H9 (cell line): ENCODE results near the gene MYOM3. TPM values are rescaled to one million over a fixed set of nuclear protein-coding genes. Genes with fewer than 3 reads are reported as not detected.

Source experiments
- DNase-seq: peaks from one replicate; pipeline ENCODE4 v3.0.0-alpha.2; 2017
- H2AFZ ChIP-seq: one replicate; pipeline ENCODE4 v1.6.1; 2013; ENCODE audit warnings: mild to moderate bottlenecking, low read length, control low read depth, moderate library complexity
- H2AK5ac ChIP-seq: 2 replicates; pipeline ENCODE4 v1.6.1; 2013; ENCODE audit warnings: low read length, control low read depth, mixed read lengths; ENCODE audit not compliant: insufficient read length
- H2BK120ac ChIP-seq: one replicate; pipeline ENCODE4 v1.6.1; 2013; ENCODE audit warnings: low read depth, mild to moderate bottlenecking, low read length, control low read depth, inconsistent platforms; ENCODE audit not compliant: poor library complexity, severe bottlenecking
- H2BK12ac ChIP-seq: 2 replicates; pipeline ENCODE4 v1.6.1; 2013; ENCODE audit warnings: low read length, control low read depth, mixed read lengths, low read depth; ENCODE audit not compliant: insufficient read length
- H2BK15ac ChIP-seq: 2 replicates; pipeline ENCODE4 v1.6.1; 2013; ENCODE audit warnings: low read depth, low read length, control low read depth
- H2BK20ac ChIP-seq: one replicate; pipeline ENCODE4 v1.6.1; 2013; ENCODE audit warnings: low read depth, mild to moderate bottlenecking, low read length, control low read depth, inconsistent platforms; ENCODE audit not compliant: poor library complexity, severe bottlenecking
- H2BK5ac ChIP-seq: 2 replicates; pipeline ENCODE4 v1.6.1; 2013; ENCODE audit warnings: low read length, control low read depth, mixed read lengths; ENCODE audit not compliant: insufficient read length
- H3K14ac ChIP-seq: 2 replicates; pipeline ENCODE4 v1.6.1; 2013; ENCODE audit warnings: low read length, control low read depth; ENCODE audit not compliant: insufficient read depth
- H3K18ac ChIP-seq: 2 replicates; pipeline ENCODE4 v1.6.1; 2013; ENCODE audit warnings: low read depth, mild to moderate bottlenecking, mixed read lengths, low read length, control low read depth; ENCODE audit not compliant: insufficient read length
- H3K23ac ChIP-seq: 2 replicates; pipeline ENCODE4 v1.6.1; 2013; ENCODE audit warnings: low read length, control low read depth, mixed read lengths, low read depth; ENCODE audit not compliant: insufficient read length
- H3K23me2 ChIP-seq: 2 replicates; pipeline ENCODE4 v1.6.1; 2013; ENCODE audit warnings: low read depth, mild to moderate bottlenecking, mixed read lengths, low read length, control low read depth; ENCODE audit not compliant: insufficient read length, poor library complexity, severe bottlenecking
- H3K27ac ChIP-seq: 2 replicates; pipeline ENCODE4 v1.5.1; 2013; ENCODE audit warnings: low read length, control low read depth, mixed read lengths, low read depth; ENCODE audit not compliant: insufficient read length
- H3K27me3 ChIP-seq: 2 replicates; pipeline ENCODE4 v1.6.1; 2013; ENCODE audit warnings: low read length, control low read depth, inconsistent platforms; ENCODE audit not compliant: insufficient read depth
- H3K4ac ChIP-seq: 2 replicates; pipeline ENCODE4 v1.6.1; 2013; ENCODE audit warnings: low read depth, mild to moderate bottlenecking, control low read depth, inconsistent platforms, low read length, moderate library complexity
- H3K4me1 ChIP-seq: 2 replicates; pipeline ENCODE4 v1.6.1; 2013; ENCODE audit warnings: low read length, control low read depth, inconsistent platforms; ENCODE audit not compliant: insufficient read depth
- H3K4me2 ChIP-seq: 2 replicates; pipeline ENCODE4 v1.6.1; 2013; ENCODE audit warnings: low read length, control low read depth, mixed read lengths; ENCODE audit not compliant: insufficient read length, insufficient read depth
- H3K56ac ChIP-seq: 2 replicates; pipeline ENCODE4 v1.6.1; 2013; ENCODE audit warnings: low read depth, mild to moderate bottlenecking, mixed read lengths, low read length, control low read depth; ENCODE audit not compliant: insufficient read length
- H3K79me1 ChIP-seq: 2 replicates; pipeline ENCODE4 v1.6.1; 2013; ENCODE audit warnings: low read depth, mild to moderate bottlenecking, moderate library complexity, low read length, control low read depth, inconsistent platforms; ENCODE audit not compliant: insufficient read depth, poor library complexity, severe bottlenecking
- H3K79me2 ChIP-seq: 2 replicates; pipeline ENCODE4 v1.6.1; 2013; ENCODE audit warnings: low read length, control low read depth, inconsistent platforms; ENCODE audit not compliant: insufficient read depth
- H3K9ac ChIP-seq: 2 replicates; pipeline ENCODE4 v1.6.1; 2013; ENCODE audit warnings: low read length, control low read depth, mixed read lengths; ENCODE audit not compliant: insufficient read length; ENCODE audit errors: extremely low read depth
- H3K9me3 ChIP-seq: one replicate; pipeline ENCODE4 v1.6.1; 2013; ENCODE audit warnings: low read depth, low read length, inconsistent platforms; ENCODE audit not compliant: control insufficient read depth
- H3T11ph ChIP-seq: one replicate; pipeline ENCODE4 v1.6.1; 2013; ENCODE audit warnings: mild to moderate bottlenecking, low read length, control low read depth, inconsistent platforms
- H4K20me1 ChIP-seq: one replicate; pipeline ENCODE4 v1.6.1; 2013; ENCODE audit not compliant: control insufficient read depth, insufficient read length, insufficient read depth
- H4K5ac ChIP-seq: 2 replicates; pipeline ENCODE4 v1.6.1; 2013; ENCODE audit warnings: low read depth, mild to moderate bottlenecking, mixed read lengths, low read length, control low read depth; ENCODE audit not compliant: insufficient read length
- H4K8ac ChIP-seq: replicated peaks from 2 replicates; pipeline ENCODE4 v1.6.1; 2013; ENCODE audit warnings: low read length, control low read depth, mixed read lengths, low read depth; ENCODE audit not compliant: insufficient read length
- H4K91ac ChIP-seq: 2 replicates; pipeline ENCODE4 v1.6.1; 2013; ENCODE audit warnings: low read depth, mild to moderate bottlenecking, moderate library complexity, mixed read lengths, low read length, control low read depth; ENCODE audit not compliant: insufficient read length
- H3K27ac Mint-ChIP-seq, 3 experiments: 2 replicates in 2 of 3; 3 replicates in 1 of 3; pipeline ENCODE4 v1.8.0; 2020 to 2021; ENCODE audit warnings: mixed read lengths in 3 of 3, mild to moderate bottlenecking in 1 of 3, moderate library complexity in 1 of 3
- H3K27me3 Mint-ChIP-seq: 2 replicates; pipeline ENCODE4 v1.8.0; 2021; ENCODE audit warnings: low read depth, mild to moderate bottlenecking, moderate library complexity, mixed read lengths
- H3K36me3 Mint-ChIP-seq, 3 experiments: 2 replicates in 2 of 3; 3 replicates in 1 of 3; pipeline ENCODE4 v1.8.0; 2020 to 2021; ENCODE audit warnings: low read depth in 3 of 3, mixed read lengths in 3 of 3; ENCODE audit not compliant: insufficient read depth in 1 of 3
- H3K4me1 Mint-ChIP-seq, 2 experiments: 2 replicates each; pipeline ENCODE4 v1.8.0; 2020; ENCODE audit warnings: mixed read lengths in 2 of 2
- H3K4me3 Mint-ChIP-seq, 2 experiments: 2 replicates in 1 of 2; 3 replicates in 1 of 2; pipeline ENCODE4 v1.8.0; 2020 to 2021; ENCODE audit warnings: mild to moderate bottlenecking in 2 of 2, mixed read lengths in 2 of 2, moderate library complexity in 1 of 2
- H3K9me3 Mint-ChIP-seq, 2 experiments: 2 replicates in 1 of 2; 3 replicates in 1 of 2; pipeline ENCODE4 v1.8.0; 2020; ENCODE audit warnings: mild to moderate bottlenecking in 2 of 2, mixed read lengths in 2 of 2, moderate library complexity in 1 of 2
- WGBS: extraction: QIAGEN DNeasy Blood & Tissue Kit; methylation state at CpG from one replicate; pipeline ENCODE4 v1.1.7; 2013; ENCODE audit warnings: missing lambda C conversion rate, low lambda C conversion rate, mixed read lengths; ENCODE audit not compliant: insufficient read length; ENCODE audit errors: extremely low coverage; 5-methylcytosine and 5-hydroxymethylcytosine counted together
- total RNA-seq: library from RNA; stranded (reverse); gene quantifications from 2 replicates; pipeline ENCODE4 v1.2.1, GENCODE V29; 2021
- TF ChIP-seq, protein P1 (sequence below): fragments of 200-600 bp; sonication (generic); conservative IDR thresholded peaks from 3 replicates; pipeline ENCODE4 v1.8.0; 2021; ENCODE audit warnings: antibody characterized with exemption, mild to moderate bottlenecking

MYOM3 gene
- total RNA-seq, 1 experiment from 2014 or later = 0.11 TPM

DNA sequence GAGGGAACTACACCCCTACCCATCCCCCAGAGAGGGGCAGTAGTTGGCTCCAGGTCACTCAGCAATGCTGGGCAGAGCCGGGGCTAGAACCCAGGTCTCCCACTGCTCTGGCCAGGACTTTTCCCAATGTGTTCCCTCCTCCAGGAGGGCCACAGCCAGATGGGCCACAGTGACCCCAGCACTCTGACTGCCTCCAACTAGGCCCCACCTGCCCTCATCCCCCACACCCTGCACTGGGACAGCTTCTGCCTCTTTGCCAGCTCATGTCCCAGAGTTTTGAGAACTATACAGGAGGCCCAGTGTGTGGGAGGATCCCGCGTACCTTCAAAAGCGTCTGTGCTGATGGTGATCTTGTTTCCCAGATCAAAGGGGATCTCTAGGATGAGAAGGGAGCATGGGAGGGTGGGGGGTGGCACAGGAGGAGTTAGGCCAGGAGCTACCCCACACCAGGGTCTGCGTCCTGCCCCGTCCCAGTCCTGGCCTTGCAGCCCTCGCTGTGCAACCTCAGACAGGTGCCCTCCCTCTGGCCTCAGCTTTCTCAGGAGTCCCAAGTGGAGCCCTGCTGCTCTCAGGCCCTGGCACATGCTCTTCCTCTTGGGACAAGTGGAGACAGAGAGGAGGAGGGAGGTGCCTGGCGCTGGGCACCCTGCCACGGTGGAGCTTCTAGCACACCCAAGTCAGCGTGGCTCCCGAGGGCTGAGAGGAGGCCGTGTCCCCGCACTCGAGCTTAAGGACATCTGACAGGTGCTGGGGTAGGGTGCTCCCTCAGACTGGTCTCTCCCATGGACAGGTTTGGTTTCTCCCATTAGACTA is 22.0 kb downstream of the MYOM3 start:
- Histone ChIP-seq H3K4me1 (no peaks in the 10 kb centered on the region), H3K27ac (no peak overlapping the region), H3K4me2 (no peak overlapping the region), H2AFZ (no peak overlapping the region), H3K9me3 (no peaks in the 10 kb centered on the region), H2BK12ac (no peak overlapping the region), H3T11ph (no peak overlapping the region), H3K27me3 (no peaks in the 10 kb centered on the region), H4K5ac (no peak overlapping the region), H4K20me1 (no peaks in the 10 kb centered on the region), H3K23ac (no peak overlapping the region), H2BK15ac (no peak overlapping the region), H2AK5ac (no peak overlapping the region), H3K14ac (no peak overlapping the region; the same call in 1 of the 2 replicates), H3K9ac (no peak overlapping the region), H4K8ac (no peak overlapping the region), H2BK120ac (no peak overlapping the region), H4K91ac (no peak overlapping the region), H2BK20ac (no peak overlapping the region), H3K56ac (no peak overlapping the region), H3K18ac (no peak overlapping the region), H3K79me1 (no peaks in the 10 kb centered on the region), H3K4ac (no peak overlapping the region), H2BK5ac (no peak overlapping the region), H3K79me2 (no peaks in the 10 kb centered on the region), H3K23me2 (no peaks in the 10 kb centered on the region)
- H3K4me3 Mint-ChIP-seq = no peak overlapping the region
- H3K4me1 Mint-ChIP-seq = peaks cover 4 to 9% of the 10 kb centered on the region in 2 experiments
- no CpG with 5 or more reads among the region's 14 CpGs for WGBS
- H3K9me3 Mint-ChIP-seq = no peaks in the 10 kb centered on the region; a peak in 1 of 5 replicates
- TF ChIP-seq, protein P1, sequence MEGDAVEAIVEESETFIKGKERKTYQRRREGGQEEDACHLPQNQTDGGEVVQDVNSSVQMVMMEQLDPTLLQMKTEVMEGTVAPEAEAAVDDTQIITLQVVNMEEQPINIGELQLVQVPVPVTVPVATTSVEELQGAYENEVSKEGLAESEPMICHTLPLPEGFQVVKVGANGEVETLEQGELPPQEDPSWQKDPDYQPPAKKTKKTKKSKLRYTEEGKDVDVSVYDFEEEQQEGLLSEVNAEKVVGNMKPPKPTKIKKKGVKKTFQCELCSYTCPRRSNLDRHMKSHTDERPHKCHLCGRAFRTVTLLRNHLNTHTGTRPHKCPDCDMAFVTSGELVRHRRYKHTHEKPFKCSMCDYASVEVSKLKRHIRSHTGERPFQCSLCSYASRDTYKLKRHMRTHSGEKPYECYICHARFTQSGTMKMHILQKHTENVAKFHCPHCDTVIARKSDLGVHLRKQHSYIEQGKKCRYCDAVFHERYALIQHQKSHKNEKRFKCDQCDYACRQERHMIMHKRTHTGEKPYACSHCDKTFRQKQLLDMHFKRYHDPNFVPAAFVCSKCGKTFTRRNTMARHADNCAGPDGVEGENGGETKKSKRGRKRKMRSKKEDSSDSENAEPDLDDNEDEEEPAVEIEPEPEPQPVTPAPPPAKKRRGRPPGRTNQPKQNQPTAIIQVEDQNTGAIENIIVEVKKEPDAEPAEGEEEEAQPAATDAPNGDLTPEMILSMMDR = no peak
- peak overlapping the region in 1 of 3 experiments; percentile 90; a peak in 2 of 7 replicates for H3K27ac Mint-ChIP-seq
- no peak for DNase-seq
- H3K27me3 Mint-ChIP-seq = no peaks in the 10 kb centered on the region; the same call in none of the 2 replicates
- H3K36me3 Mint-ChIP-seq = no peaks in the 10 kb centered on the region
